ENCODE measurements around the gene EPHA3.

GRCh38 chr3:89467898-89468363 is 360.5 kb downstream of the EPHA3 start:
- TF ChIP-seq, protein P1, sequence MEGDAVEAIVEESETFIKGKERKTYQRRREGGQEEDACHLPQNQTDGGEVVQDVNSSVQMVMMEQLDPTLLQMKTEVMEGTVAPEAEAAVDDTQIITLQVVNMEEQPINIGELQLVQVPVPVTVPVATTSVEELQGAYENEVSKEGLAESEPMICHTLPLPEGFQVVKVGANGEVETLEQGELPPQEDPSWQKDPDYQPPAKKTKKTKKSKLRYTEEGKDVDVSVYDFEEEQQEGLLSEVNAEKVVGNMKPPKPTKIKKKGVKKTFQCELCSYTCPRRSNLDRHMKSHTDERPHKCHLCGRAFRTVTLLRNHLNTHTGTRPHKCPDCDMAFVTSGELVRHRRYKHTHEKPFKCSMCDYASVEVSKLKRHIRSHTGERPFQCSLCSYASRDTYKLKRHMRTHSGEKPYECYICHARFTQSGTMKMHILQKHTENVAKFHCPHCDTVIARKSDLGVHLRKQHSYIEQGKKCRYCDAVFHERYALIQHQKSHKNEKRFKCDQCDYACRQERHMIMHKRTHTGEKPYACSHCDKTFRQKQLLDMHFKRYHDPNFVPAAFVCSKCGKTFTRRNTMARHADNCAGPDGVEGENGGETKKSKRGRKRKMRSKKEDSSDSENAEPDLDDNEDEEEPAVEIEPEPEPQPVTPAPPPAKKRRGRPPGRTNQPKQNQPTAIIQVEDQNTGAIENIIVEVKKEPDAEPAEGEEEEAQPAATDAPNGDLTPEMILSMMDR (conservative IDR thresholded peaks at IDR 0.05 in 1 of 2, IDR thresholded peaks at IDR 0.05 in 1 of 2; ENCODE audit: low read depth in 1 of 2, low read length in 2 of 2): no peak
- no peak for TF ChIP-seq EZH2 (IDR thresholded peaks at IDR 0.05; ENCODE audit: low read length, missing control alignments)

Data from fibroblast of lung (primary cell).